RWPE2 (cell line): ENCODE data around the gene BARX1.

Experiments used
- ATAC-seq: fragments of 200-7000 bp; cut with Tn5 transposase; 3 replicates; pipeline ENCODE4 v1.9.1; 2021; ENCODE audit warnings: low read depth
- DNase-seq: peaks from one replicate; pipeline ENCODE4 v3.0.0-alpha.2; 2020; ENCODE audit warnings: low spot score
- H3K27ac ChIP-seq: fragments of 450-650 bp; 2 replicates; pipeline ENCODE4 v1.5.1; 2017; ENCODE audit warnings: mild to moderate bottlenecking; ENCODE audit not compliant: poor library complexity, severe bottlenecking
- H3K27me3 ChIP-seq: fragments of 250-450 bp; sonication (Bioruptor Pico); 2 replicates; pipeline ENCODE4 v1.5.1; 2021; ENCODE audit warnings: mild to moderate bottlenecking, moderate library complexity; ENCODE audit not compliant: insufficient read depth, poor library complexity, severe bottlenecking
- H3K36me3 ChIP-seq: fragments of 250-450 bp; sonication (Bioruptor Pico); 2 replicates; pipeline ENCODE4 v1.5.1; 2020; ENCODE audit warnings: low read depth, mild to moderate bottlenecking, moderate library complexity
- H3K4me1 ChIP-seq: fragments of 250-450 bp; sonication (Bioruptor Pico); 2 replicates; pipeline ENCODE4 v1.5.1; 2021; ENCODE audit warnings: mild to moderate bottlenecking, moderate library complexity; ENCODE audit not compliant: insufficient read depth, poor library complexity, severe bottlenecking
- H3K4me3 ChIP-seq: fragments of 250-450 bp; sonication (Bioruptor Pico); 2 replicates; pipeline ENCODE4 v1.5.1; 2021; ENCODE audit warnings: mild to moderate bottlenecking, moderate library complexity; ENCODE audit not compliant: severe bottlenecking
- H3K9me3 ChIP-seq: fragments of 250-450 bp; sonication (Bioruptor Pico); 2 replicates; pipeline ENCODE4 v1.5.1; 2021; ENCODE audit warnings: mild to moderate bottlenecking, moderate library complexity; ENCODE audit not compliant: severe bottlenecking
- CTCF ChIP-seq: fragments of 450-650 bp; IDR thresholded peaks from one replicate; pipeline ENCODE4 v1.5.1; 2017; ENCODE audit warnings: mild to moderate bottlenecking, moderate library complexity; ENCODE audit not compliant: poor library complexity, severe bottlenecking

The BARX1 gene

GRCh38 chr9:93909242-93909616 is 45.9 kb downstream of the BARX1 start:
- no peak for TF ChIP-seq CTCF

GRCh38 chr9:93908591-93909241 is 46.4 kb downstream of the BARX1 start:
- Histone ChIP-seq H3K36me3 (no peaks in the 10 kb centered on the region), H3K27ac (no peak overlapping the region), H3K4me3 (no peak overlapping the region), H3K9me3 (no peaks in the 10 kb centered on the region), H3K27me3 (no peaks in the 10 kb centered on the region), H3K4me1 (no peaks in the 10 kb centered on the region)
- no peak for ATAC-seq
- DNase-seq: no peak
- TF ChIP-seq CTCF: no peak

More at GRCh38 chr9:93909242-93909616, 45.9 kb downstream of the BARX1 start:
- H3K4me1 ChIP-seq: no peaks in the 10 kb centered on the region
- DNase-seq (no peak), ATAC-seq (no peak)
- no peaks in the 10 kb centered on the region for H3K9me3 ChIP-seq
- H3K4me3 ChIP-seq: no peak overlapping the region
- H3K36me3 ChIP-seq: no peaks in the 10 kb centered on the region
- H3K27me3 ChIP-seq: no peaks in the 10 kb centered on the region
- no peak overlapping the region for H3K27ac ChIP-seq

- ATAC-seq (no peak), DNase-seq (no peak)
- Histone ChIP-seq H3K27ac (no peak overlapping the region), H3K4me3 (no peak overlapping the region), H3K27me3 (no peaks in the 10 kb centered on the region), H3K4me1 (no peaks in the 10 kb centered on the region), H3K36me3 (no peaks in the 10 kb centered on the region), H3K9me3 (no peaks in the 10 kb centered on the region)
- no peak for TF ChIP-seq CTCF
Observed at GRCh38 chr9:93907551-93908199, 47.5 kb downstream of the BARX1 start.

- Histone ChIP-seq H3K27ac (no peak overlapping the region), H3K4me1 (no peaks in the 10 kb centered on the region), H3K27me3 (no peaks in the 10 kb centered on the region), H3K9me3 (no peaks in the 10 kb centered on the region), H3K36me3 (no peaks in the 10 kb centered on the region), H3K4me3 (no peak overlapping the region)
- DNase-seq (no peak), ATAC-seq (no peak)
- TF ChIP-seq CTCF: no peak
Observed at GRCh38 chr9:93906195-93906880, 48.8 kb downstream of the BARX1 start.
